HG03378 (cell line): ENCODE results near the gene PEPD.

Experiments
- ATAC-seq: cut with Tn5 transposase; IDR thresholded peaks from one replicate; pipeline ENCODE4 v1.9.1; 2021; ENCODE audit warnings: mild to moderate bottlenecking, moderate library complexity; ENCODE audit not compliant: unreplicated experiment

Gene PEPD

DNA sequence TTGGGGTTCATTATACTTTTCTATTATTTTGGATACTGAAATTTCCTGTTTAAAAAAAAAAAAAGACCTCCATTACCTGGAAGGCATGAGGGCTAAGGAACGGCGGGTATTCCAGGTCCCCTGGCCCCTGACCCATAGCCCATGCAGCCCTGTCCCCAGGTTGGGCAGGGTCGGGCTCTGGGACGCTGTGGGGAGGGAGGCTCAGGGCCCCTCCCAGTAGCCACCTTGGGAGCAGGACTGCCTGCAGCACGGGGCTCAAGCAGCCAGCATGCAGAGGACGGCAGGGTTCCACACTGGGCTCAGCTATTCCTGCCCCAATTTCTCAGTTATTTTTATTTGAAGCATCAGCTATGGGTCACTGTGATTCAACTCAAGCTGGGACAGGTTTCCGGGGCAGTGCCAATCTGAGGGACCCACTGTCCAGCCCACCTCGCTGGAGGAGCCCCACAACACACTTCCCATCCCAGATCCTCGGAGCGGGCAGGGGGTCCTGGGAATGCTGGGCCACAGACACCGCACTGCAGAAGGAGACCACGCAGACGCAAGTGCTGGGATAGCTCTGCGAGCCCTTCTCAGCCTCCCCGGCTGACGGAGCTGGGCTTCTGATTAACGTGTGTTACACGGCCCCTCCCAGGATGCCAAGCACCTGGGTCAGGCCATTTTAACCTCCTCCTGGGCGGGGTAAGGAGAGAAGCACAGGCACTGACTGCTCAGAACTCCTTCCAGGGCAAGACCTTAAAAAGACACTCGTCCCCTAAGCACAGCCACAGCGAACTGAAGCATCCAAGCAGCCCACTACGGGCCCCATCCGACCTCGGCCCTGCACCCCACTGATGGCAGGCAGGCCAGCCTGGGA is 60.1 kb downstream of the PEPD start:
- no peak for ATAC-seq

DNA sequence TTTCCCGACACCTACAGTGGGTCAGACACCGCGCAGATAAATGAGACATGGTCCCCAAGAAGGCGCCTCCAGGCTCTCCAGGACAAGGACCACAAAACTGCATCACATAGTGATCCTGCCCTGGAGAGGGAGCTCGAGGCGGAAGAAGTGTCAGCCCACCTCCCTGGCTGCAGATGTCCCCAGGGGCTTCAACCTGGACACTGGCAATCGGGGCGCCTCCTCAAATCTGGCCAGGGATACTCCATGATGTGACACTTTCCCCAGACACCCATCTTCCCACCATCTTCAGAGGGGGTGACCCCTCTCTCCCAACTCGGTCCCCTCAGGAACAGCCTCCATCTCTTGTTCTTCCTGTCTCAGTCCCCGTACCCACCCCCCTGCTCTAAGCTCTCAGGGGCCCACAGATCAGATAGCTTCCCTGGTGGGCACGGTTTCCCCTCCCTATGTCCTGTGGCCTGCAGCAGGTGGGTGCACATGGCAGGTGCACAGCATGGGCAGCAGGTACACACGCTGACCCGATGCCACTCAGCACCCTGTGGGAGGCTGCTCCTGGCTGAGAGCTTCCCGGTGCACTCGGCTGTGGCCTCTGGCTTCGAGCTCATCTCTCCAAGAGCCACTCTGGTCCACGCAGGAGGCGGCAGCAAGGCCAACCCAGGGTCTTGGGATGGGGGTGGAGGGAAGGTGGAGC is 61.2 kb downstream of the PEPD start:
- ATAC-seq = no peak

DNA sequence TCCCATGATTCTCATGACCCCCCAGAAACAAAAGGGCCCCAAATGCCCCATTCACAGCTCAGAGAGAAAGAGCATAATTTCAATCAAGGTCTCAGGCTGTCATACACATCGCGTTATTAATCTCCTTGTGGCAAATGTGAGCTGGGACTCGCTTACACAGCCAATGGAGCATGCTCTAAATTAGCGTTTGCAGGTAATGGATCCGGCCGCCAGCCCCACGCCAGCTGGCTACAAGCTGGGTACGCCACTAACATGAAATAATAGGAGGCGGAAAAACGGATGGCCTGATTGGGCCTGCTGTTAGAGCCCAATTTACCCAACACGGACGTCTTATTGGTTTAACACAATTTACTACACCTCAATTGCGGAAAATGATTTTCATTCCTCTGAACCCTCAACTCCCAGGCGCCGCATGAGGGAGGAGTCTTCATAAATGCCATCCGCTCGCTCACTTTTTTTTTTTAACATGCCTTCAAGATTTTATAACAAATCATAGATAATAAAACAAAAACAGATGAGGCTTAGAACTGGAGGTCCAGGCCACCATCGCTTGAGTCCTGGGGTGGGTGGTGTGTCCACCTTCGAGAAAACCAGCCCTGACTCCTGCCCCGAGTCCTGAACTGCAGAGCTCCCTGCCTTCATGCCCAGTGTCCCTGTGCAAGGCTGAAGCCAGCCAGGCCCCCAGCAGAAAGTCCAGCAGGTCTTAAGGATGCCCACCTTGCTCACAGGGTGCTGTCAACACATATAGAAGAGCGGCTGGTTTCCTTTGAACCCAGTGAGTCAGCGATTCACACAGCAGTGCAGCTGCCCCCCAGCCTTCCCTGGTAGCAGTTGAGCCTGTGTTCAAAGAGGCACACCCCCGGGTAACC is 62.1 kb downstream of the PEPD start:
- ATAC-seq = no peak

DNA sequence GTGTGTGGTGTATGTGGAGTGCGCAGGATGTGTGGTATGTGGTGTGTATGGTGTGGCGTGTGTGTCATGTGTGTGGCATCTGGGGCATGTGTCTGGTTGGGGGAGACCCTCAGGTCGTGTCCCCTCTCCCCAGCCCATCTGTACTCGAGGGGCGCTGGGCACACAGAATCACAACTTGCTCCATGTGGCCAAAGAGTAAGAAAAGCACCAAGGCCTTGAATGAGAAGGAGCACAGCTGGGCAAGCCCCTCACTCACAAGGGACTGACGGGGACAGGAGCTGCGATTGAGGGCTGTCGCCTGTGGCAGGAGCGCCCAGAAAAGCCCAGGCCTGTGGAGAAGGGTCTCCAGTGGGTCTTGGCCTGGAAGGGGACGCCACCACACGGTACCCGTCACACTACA is 62.8 kb downstream of the PEPD start:
- ATAC-seq = no peak

DNA sequence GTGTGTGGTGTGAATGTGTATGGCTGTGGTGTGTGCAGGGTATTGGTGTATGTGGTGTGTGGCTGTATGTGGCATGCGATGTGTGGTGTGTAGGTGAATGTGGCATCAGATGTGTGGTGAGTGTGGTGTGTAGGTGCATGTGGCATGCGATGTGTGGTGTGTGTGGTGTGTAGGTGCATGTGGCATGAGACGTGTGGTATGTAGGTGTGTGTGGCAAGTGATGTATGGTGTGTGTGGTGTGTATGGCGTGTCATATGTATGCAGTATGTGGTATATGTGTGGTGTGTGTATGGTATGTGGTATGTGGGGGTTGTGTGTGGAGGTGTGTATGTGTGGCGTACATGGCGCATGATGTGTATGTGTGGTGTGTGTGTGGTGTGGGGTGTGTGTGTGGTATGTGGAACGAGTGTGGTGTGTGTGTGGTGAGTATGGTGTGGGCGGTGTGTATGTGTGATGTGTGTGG is 63.4 kb downstream of the PEPD start:
- no peak for ATAC-seq

DNA sequence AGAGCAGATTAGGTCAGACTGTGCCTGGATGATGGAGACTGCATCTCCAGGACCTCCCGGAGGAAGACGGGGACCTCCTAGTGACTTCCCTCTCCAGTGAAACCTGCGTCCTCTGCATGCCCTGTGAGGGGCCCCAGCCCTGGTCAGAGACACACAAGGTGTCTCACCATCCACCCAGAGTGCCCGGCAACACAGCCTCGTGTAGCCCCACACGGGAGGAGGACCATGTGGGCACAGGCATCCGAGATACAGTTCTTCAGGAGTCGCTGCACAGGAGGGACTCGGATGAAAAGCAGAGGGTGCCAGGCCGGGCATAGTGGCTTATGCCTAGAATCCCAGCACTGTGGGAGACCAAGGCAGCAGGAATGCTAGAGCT is 64.8 kb downstream of the PEPD start:
- no peak for ATAC-seq

DNA sequence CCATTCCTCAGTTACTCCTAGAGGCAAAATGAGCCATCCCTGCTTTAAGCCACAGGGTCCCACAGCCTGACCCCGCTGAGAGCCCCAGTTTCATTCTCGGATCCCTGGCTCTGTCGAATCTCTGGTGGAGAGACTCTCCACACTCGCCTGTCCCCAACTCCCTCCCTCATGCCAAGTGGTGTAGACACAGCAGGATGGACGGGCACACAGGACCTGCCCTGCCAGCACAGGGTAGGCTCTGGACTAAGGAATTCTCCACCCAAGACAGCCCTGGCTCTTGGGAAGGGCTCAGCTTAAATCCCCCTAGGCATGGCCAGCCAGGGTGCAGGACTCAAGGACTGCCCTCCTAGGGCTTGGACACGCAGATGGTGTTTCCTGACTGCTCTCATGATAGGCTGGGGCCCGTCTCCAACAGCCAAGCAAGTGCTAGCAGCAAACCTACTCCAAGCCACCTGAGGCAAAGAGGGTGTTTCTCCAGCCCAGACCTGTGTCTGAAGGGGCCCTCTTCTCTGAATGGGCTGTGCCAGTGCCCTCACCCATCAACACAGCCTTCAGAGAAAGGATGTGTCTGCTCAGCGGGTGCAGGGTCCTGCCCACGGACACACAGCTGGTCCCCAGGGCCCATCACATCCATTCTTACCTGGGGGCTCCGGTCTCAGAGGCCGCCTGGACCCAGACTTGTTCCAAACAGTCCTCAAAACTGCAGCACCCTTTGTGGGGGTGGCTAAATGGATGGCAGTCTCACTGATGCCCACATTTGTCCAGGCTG is 65.3 kb downstream of the PEPD start:
- no peak for ATAC-seq

DNA sequence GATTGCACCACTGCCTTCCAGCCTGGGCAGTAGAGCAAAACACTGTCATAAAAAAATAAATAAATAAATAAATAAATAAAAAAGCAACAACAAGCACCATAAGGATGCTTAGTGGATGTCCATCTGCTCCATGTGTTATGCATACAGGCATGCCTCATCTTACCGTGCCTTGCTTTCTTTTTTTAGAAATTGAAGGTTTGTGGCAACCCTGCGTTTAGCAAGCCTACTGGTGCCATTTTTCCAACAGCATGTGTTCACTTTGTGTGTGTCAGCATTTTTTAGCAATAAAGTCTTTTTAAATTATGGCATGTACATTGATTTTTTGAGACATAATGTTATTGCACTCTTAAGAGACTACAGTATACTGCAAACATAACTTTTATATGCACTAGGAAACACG is 68.3 kb downstream of the PEPD start:
- ATAC-seq = no peak

DNA sequence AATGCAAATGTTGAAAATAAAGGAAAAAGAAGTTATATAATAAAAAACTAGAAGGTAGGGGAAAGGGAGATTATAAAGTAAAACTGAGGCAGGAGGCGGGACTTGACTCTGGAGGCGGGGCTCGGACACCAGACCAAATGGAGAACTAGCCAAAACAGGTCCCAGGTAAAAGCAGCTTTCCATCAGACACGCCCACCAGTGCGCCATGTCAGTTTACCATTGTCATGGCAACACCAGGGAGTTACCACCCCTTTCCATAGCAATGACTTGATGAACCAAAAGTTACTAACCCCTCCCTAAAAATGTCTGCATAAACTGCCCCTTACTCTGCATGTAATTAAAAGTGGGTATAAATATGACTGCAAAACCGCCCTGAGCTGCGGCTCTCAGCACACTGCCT is 70.9 kb downstream of the PEPD start:
- ATAC-seq = no peak

DNA sequence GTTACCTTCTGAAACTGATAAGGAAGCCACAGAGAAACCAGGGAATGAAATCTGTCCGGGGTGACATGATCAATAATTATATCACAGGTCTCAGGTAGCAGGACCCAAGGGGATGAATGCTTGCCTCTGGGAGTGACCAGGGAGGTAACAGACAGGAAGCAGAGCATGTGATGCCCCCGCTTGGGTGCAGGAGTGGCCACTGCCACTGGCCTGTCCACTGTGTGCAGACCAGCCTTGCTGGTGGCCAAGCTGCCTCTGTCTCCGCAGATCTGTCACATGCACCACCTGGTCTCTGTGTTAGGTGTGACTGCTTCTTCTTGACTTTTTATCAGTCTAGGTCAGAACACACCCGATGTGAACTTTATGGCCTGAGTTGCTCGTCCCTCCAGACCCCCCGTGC is 71.8 kb downstream of the PEPD start:
- ATAC-seq = no peak

DNA sequence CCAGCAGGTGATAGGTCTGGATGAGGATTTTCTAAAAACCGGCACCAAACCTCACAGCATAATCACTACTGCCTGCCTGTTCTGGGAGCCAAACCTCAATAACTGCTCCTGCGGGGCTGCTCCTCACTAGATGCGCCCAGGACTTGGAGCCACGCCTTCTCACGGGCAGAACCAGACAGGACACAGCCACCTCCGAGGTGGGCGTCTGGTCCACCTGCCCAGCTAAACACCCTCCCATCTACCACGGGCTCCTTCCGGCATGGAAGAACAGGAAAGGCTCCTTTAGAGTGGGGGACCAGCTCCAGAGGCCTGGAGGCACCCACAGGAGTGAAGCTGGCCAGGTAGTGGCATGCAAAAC is 73.5 kb downstream of the PEPD start:
- ATAC-seq = no peak

DNA sequence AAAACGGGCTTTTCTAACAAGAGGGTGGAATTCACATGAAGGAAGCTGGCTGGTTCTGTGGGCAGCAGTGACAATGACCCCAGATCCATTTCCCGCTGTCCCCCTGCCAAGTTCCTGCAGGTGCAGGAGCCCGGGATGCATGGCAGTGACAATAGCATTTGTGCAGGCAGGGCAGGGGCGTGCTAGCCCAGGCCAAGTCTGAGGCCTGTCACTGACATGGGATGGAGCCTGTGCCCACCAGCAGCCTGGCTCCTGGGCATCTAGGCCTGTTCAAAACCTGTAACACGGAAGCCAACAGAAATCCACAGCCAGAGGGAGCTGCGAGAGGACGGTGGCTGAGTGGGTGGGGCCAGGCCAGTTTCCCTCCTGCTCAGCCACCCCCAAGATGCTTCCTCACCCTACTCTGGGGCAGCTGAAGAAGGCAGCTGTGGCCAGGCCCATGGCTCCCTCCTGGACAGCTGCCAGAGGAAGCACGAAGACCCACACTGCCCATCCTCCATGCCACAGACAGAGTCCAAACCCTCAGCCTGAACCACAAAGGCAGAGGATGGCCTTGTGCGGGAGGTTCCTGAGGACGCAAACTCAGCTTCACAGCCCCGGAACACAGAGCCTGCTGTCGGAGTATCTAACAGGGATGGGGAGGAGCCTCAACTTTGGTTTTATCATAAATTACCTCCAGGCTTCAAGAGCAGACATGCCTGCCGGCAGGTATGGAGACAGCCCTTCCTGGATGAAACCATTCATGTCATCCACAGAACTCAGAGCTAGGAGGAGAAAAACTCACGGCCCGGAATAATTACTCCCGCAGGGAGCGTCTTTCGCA is 74.0 kb downstream of the PEPD start:
- no peak for ATAC-seq

DNA sequence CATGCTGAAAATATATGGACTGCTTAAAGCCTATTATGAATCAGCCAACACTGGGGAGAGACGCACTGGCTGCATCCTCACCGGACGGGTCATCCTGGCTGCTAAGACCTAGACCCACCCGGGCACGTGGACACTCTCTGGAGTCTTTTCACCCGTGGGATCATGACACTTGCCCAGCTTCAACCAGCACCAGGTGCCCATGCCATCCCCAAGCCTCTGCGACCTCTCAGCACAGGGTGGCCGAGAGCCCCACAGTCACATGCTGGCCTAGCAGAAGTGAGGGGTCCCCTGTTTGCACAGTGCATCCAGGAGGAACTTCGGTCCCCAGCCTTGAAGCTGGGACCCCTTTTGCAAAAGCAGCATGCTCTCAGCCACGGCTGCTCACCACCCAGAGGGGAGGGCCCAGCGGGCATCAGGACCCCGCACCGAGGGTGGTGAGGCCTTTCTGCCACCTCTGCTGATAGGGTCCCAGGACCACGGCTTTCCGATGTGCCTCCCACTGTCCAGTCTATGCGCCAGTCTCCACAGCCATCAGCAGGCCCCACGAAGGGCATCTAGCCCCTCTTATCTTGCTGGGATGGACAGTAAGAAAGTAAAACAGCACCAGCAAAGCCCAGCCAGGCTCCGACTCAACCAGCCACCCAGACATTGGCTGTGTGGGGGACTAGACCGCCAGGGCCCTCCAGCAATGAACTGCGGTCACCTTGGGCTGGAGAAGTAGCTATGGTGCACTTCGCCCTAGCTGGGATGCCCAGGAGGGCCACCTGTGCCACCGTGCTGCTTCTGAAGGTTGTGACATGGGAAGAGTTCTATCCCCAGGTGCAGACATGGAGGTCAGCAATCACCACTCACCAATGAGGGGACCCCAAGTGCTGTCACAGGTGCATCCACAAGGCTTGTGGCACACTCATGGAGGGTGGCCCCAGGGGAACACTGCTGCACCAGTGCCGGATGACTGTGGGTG is 75.0 kb downstream of the PEPD start:
- ATAC-seq = no peak

DNA sequence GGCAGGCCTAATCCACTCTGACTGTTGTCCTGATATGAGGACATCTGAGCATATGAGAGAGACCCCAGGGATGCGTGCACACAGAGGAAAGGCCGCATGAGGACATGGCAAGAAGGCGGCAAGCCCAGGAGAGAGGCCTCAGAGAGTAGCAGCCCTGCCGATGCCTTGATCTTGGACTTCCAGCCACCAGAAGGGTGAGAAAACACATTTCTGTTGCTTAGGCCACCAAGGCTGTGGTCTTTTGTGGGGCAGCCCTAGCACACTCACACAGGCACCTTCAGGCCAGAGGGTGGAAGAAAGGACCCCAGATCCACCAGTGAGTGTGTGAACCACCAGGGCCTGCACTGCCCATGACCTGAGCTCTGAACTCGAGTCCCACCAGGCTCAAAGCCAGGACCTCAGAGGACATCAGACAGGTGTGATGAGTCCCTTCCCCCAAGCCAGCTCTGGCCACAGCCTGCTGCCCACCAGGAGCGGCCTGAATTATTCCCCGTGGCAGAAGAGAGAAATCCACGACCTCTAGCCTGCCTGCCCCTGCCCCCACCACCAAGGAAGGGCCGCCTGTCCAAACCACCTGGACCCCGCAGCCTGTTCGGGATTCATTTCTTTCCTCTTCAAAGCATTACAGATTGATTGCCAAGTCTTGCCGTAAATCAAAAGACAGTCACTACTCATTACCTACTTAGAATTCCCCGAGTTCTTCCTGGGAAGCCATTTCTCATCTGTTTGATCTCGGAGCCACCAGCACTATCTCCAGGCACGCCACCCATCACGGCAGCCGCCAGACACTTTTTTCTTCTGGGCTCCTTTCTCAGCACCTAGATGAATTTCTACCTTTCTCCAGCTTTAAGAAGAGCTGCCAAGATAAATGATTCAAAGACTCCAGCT is 75.9 kb downstream of the PEPD start:
- ATAC-seq = no peak

DNA sequence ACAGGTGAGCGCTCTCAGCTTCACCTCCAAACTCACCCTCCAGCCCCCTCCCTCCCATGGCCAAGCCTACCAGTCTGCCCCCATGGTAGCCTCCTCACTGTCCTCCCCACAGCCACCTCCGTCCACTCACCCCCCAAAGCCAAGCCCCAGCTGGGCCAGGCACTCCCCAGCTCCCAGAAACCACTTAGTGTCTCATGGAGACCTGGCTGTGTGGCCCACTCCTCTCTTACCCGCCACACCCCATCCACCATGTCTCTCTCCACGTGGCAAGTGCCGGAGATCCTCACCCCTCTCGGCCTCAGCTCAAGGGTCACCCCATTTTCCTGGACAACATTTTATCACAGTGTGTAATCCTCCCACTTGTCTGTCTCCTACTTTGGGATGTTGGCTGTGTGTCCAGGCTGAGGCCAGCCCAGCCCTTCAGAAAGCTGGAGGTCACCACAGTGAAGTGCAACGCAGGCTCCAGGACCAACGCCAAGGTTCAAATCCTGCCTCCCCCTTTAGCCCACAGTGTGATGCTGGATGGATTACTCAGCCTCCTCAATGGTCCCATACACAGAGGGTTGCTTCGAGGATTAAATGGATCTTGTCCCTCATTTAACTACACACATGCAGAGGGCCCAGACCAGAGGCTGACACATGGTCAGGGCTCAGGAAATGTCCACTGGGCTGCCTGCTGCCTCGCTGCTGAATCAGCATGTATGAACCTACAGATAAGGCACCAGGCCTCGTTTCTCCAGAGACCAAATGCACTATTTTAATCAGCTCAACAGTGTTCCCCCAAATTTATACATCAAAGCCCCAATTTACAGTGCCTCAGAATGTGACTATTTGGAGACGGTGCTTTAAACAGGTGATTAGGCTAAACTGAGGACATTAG is 76.8 kb downstream of the PEPD start:
- ATAC-seq = no peak

DNA sequence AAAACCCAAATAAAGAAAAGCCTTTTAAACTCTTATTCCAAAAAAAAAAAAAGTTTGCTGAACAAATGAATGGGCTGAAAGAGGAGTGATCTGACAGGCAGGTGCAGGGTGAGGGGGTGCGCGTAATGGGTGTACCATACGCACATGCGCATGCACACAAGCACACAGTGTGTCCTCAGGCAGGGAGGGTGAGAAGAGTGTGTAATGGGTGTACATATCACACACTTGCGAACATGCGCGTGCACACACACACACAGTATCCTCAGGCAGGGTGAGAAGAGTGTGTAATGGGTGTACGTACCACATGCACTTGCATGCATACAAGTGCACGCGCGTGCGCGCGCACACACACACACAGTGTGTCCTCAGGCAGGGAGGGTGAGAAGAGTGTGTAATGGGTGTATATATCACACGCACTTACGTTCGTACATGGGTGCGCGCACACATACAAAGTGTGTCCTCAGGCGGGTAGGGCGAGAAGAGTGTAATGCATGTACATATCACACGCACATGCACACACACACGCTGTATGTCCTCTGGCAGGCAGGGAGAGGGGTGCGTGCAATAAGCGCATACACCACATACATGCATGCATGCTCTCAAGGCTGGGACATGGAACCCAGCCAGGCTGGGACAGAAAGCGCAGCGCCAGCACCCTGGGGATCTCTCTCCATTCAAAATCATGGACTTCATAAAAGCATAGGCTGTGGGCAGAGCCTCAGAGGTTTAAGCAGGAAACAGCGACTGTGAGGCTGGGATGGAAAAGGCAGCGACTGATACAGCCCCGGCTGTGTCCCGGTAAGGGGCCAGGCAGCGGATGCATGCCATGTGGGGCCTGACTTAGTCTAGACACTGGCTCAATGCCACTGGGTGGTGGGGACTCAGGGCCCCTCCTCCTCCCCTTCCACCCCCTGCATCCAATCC is 77.7 kb downstream of the PEPD start:
- ATAC-seq = no peak
